Measurements from ENCODE around the gene SPINK9. TPM values are rescaled to one million over a fixed set of nuclear protein-coding genes. Genes with fewer than 3 reads are reported as not detected.

The SPINK9 gene, protein sequence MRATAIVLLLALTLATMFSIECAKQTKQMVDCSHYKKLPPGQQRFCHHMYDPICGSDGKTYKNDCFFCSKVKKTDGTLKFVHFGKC
- not detected for total RNA-seq
- not detected for polyA plus RNA-seq (2013, experiment 1 of 2)
- polyA plus RNA-seq (2013, experiment 2 of 2), result not detected
- long read RNA-seq, experiment 1, result 0 reads
- long read RNA-seq, experiment 2, partial matches to known transcripts, result 0 of 2 reads
- long read RNA-seq, experiment 2, other reads (novel, unspliced or antisense), result 2 of 2 reads
- long read RNA-seq, experiment 3, partial matches to known transcripts, result 0 of 1 reads
- long read RNA-seq, experiment 3, other reads (novel, unspliced or antisense), result 1 of 1 reads
- long read RNA-seq, experiment 4, result 0 reads

DNA sequence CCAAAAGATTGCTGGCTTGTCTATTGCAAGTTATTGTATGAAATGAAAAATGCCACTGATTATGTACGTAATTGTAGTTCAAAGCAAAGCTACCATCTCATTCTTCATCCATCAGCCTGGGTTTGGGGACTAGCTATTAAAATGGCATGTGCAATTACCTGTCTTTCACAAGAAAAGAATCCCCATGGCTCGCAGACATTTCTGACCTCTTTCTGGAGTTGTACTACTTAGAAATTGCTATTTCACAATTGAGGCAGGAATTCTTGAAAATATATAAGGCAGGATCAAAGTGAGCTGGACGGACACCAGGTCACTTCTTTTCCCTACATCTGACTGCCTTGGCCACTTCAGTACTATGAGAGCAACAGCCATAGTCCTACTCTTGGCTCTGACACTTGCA, at the start of gene SPINK9:
Gene SPINK9 (plus strand): TSS at position 301 of the 400 bp plus-strand sequence. CDS start 55 bp downstream, at position 356.
- H3K9me3 Mint-ChIP-seq, result peaks cover 8% of the 10 kb centered on the region
- Histone ChIP-seq H3K4me3 (ENCODE audit: low read length) (no peak within 1 kb of the TSS), H3K4me1 (ENCODE audit: control insufficient read depth, insufficient read depth, low read length) (no peaks in the 10 kb centered on the region), H3K36me3 (ENCODE audit: control insufficient read depth, insufficient read depth, low read length) (no peaks in the 10 kb centered on the region), H3K9me3 (ENCODE audit: control insufficient read depth, low read length) (no peaks in the 10 kb centered on the region), H3K9ac (ENCODE audit: extremely low read depth, low read length, poor library complexity, severe bottlenecking) (no peak within 1 kb of the TSS), H3K27me3 (ENCODE audit: control insufficient read depth, insufficient read depth, low read length, poor library complexity, severe bottlenecking) (no peaks in the 10 kb centered on the region), H3K27ac (ENCODE audit: low read depth, low read length) (no peak within 1 kb of the TSS)
- TF ChIP-seq, protein P1, sequence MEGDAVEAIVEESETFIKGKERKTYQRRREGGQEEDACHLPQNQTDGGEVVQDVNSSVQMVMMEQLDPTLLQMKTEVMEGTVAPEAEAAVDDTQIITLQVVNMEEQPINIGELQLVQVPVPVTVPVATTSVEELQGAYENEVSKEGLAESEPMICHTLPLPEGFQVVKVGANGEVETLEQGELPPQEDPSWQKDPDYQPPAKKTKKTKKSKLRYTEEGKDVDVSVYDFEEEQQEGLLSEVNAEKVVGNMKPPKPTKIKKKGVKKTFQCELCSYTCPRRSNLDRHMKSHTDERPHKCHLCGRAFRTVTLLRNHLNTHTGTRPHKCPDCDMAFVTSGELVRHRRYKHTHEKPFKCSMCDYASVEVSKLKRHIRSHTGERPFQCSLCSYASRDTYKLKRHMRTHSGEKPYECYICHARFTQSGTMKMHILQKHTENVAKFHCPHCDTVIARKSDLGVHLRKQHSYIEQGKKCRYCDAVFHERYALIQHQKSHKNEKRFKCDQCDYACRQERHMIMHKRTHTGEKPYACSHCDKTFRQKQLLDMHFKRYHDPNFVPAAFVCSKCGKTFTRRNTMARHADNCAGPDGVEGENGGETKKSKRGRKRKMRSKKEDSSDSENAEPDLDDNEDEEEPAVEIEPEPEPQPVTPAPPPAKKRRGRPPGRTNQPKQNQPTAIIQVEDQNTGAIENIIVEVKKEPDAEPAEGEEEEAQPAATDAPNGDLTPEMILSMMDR (conservative IDR thresholded peaks at IDR 0.05), result no peak
- DNase-seq, result no peak
- 88 to 89% methylated on average over 3 of the region's 3 CpGs for WGBS, 2 experiments (ENCODE audit: insufficient coverage in 1 of 2, insufficient read length in 1 of 2)
- no peak within 1 kb of the TSS for H3K4me3 Mint-ChIP-seq
- peaks cover 10% of the 10 kb centered on the region for H3K27me3 Mint-ChIP-seq (ENCODE audit: insufficient read depth)
- no peaks in the 10 kb centered on the region for H3K36me3 Mint-ChIP-seq (ENCODE audit: low read depth)
- H3K27ac Mint-ChIP-seq, result no peak within 1 kb of the TSS
- H3K4me1 Mint-ChIP-seq, result no peaks in the 10 kb centered on the region

DNA sequence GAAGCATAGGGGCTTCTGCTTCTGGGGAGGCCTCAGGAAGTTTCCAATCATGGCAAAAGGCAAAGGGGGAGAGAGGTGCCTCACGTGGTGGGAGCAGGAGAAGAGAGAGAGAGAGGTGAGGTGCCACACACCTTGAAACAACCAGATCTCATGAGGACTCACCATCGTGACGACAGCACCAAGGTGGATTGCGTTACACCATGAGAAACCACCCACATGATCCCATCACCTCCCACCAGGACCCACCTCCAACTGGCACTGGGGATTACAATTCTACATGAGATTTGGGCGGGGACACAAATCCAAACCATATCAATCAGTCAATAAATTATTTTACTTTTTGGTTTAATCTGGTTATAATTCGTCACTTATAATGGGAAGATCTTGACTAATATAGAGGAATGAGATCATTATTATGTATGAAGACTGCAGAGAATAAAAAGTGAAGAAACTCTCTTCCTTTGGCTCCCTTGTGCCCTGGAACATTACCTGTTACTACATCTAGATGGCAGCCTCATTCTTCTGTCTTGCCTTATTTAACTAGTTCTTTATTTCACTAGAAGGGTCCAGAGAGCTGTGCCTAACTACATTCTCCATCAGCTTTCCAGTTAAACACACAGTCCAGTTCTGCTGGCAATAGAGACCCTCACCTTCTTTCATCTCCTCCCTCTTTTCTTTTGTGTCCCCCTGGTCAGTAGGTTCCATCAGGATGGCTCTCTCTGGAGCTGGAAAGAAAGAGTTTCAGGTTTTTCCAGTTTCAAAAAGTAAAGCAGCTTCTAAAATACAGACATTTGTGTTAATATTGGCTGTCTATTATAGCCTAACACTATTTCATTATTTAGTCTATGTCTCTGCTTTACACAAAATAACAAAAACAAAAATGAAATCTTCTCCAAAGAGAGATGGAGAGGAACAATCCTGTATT, 44.8 kb upstream of the SPINK9 start:
- TF ChIP-seq, protein P1 (conservative IDR thresholded peaks at IDR 0.05), result peak; percentile 83
- Mint-ChIP-seq H3K27ac (no peak overlapping the region), H3K36me3 (ENCODE audit: low read depth) (no peaks in the 10 kb centered on the region), H3K9me3 (no peaks in the 10 kb centered on the region), H3K27me3 (ENCODE audit: insufficient read depth) (peaks cover 4% of the 10 kb centered on the region), H3K4me1 (peaks cover 7% of the 10 kb centered on the region), H3K4me3 (no peak overlapping the region)
- no peak overlapping the region for H3K4me3 ChIP-seq (ENCODE audit: low read length)
- no peak overlapping the region for H3K9ac ChIP-seq (ENCODE audit: extremely low read depth, low read length, poor library complexity, severe bottlenecking)
- 51% methylated on average over 6 of the region's 6 CpGs; no CpG with 5 or more reads in 1 of the 2 experiments for WGBS, 2 experiments (ENCODE audit: insufficient coverage in 1 of 2, insufficient read length in 1 of 2)
- H3K4me1 ChIP-seq (ENCODE audit: control insufficient read depth, insufficient read depth, low read length), result no peaks in the 10 kb centered on the region
- H3K27ac ChIP-seq (ENCODE audit: low read depth, low read length), result no peak overlapping the region
- H3K27me3 ChIP-seq (ENCODE audit: control insufficient read depth, insufficient read depth, low read length, poor library complexity, severe bottlenecking), result no peaks in the 10 kb centered on the region
- no peaks in the 10 kb centered on the region for H3K9me3 ChIP-seq (ENCODE audit: control insufficient read depth, low read length)
- H3K36me3 ChIP-seq (ENCODE audit: control insufficient read depth, insufficient read depth, low read length), result no peaks in the 10 kb centered on the region
- DNase-seq, result peak; percentile 65

DNA sequence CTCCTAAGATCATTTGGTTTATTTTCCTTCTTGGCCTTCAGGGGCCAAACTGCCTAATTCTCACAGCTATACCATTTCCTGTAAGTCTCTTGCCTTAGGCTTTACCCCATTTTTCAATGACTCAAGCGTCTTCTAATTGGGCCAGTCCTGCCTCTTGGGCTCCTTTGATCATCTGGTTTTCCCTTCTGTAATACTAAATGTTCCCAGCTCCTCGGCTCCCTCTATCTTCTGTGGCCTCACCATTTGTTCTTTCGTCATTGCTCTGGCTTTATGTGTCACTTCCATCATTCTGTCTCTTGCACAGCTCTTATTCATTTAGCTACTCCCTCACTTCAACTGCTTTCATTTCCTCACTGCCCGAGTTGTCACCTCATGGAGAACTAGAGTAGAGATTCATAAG, 37.6 kb upstream of the SPINK9 start:
- no peaks in the 10 kb centered on the region for H3K9me3 ChIP-seq (ENCODE audit: control insufficient read depth, low read length)
- no peak overlapping the region for H3K4me3 Mint-ChIP-seq
- 79 to 90% methylated on average over 4 of the region's 4 CpGs for WGBS, 2 experiments (ENCODE audit: insufficient coverage in 1 of 2, insufficient read length in 1 of 2)
- DNase-seq, result peak; percentile 42
- H3K4me3 ChIP-seq (ENCODE audit: low read length), result no peak overlapping the region
- TF ChIP-seq, protein P1 (conservative IDR thresholded peaks at IDR 0.05), result peak; percentile 50
- no peaks in the 10 kb centered on the region for H3K4me1 ChIP-seq (ENCODE audit: control insufficient read depth, insufficient read depth, low read length)
- no peak overlapping the region for H3K27ac ChIP-seq (ENCODE audit: low read depth, low read length)
- H3K36me3 ChIP-seq (ENCODE audit: control insufficient read depth, insufficient read depth, low read length), result no peaks in the 10 kb centered on the region
- no peaks in the 10 kb centered on the region for H3K27me3 Mint-ChIP-seq (ENCODE audit: insufficient read depth)
- no peak overlapping the region for H3K9ac ChIP-seq (ENCODE audit: extremely low read depth, low read length, poor library complexity, severe bottlenecking)
- H3K36me3 Mint-ChIP-seq (ENCODE audit: low read depth), result no peaks in the 10 kb centered on the region
- no peaks in the 10 kb centered on the region for H3K4me1 Mint-ChIP-seq
- H3K27ac Mint-ChIP-seq, result no peak overlapping the region
- H3K27me3 ChIP-seq (ENCODE audit: control insufficient read depth, insufficient read depth, low read length, poor library complexity, severe bottlenecking), result no peaks in the 10 kb centered on the region
- no peaks in the 10 kb centered on the region for H3K9me3 Mint-ChIP-seq

Data from endodermal cell (in vitro differentiated cells).